ENCODE results near the gene MPDZ. TPM values are rescaled to one million over a fixed set of nuclear protein-coding genes. Genes with fewer than 3 reads are reported as not detected.

The MPDZ gene
- total RNA-seq, 1 experiment from 2014 or later = 46.7 TPM

GRCh38 chr9:13143281-13143680 lies 136.2 kb downstream of the MPDZ start:
- no peaks in the 10 kb centered on the region for H4K20me1 ChIP-seq (ENCODE audit: control insufficient read depth, insufficient read depth, insufficient read length)
- no peaks in the 10 kb centered on the region for H3K9me3 ChIP-seq (ENCODE audit: control insufficient read depth, low read depth, low read length)
- peak overlapping the region; percentile 3 to 88 (median 54); a peak in 3 of 7 replicates for H3K27ac Mint-ChIP-seq
- no peak overlapping the region for H3K56ac ChIP-seq (ENCODE audit: insufficient read length, low read depth, low read length)
- H2BK12ac ChIP-seq (ENCODE audit: insufficient read length, low read depth, low read length) = no peak overlapping the region
- no peaks in the 10 kb centered on the region for H3K9me3 Mint-ChIP-seq
- WGBS (ENCODE audit: extremely low coverage, insufficient read length, low lambda C conversion rate) = no CpG with 5 or more reads among the region's 5 CpGs
- no peak overlapping the region for H2AFZ ChIP-seq (ENCODE audit: low read length)
- no peak overlapping the region for H2BK5ac ChIP-seq (ENCODE audit: insufficient read length, low read length)
- no peak overlapping the region for H4K91ac ChIP-seq (ENCODE audit: insufficient read length, low read depth, low read length)
- no peaks in the 10 kb centered on the region for H3K27me3 Mint-ChIP-seq (ENCODE audit: low read depth)
- no peak overlapping the region for H3K23ac ChIP-seq (ENCODE audit: insufficient read length, low read depth, low read length)
- H3K4me1 ChIP-seq (ENCODE audit: insufficient read depth, low read length) = peaks cover 5% of the 10 kb centered on the region; the same call in 1 of the 2 replicates
- H3K36me3 Mint-ChIP-seq (ENCODE audit: insufficient read depth in 1 of 3, low read depth in 3 of 3) = peaks cover 0 to 13% (median under 1%) of the 10 kb centered on the region in 3 experiments; a peak in 4 of 7 replicates
- no peaks in the 10 kb centered on the region for H3K27me3 ChIP-seq (ENCODE audit: insufficient read depth, low read length)
- no peaks in the 10 kb centered on the region for H3K79me1 ChIP-seq (ENCODE audit: insufficient read depth, low read depth, low read length, poor library complexity, severe bottlenecking)
- H2BK15ac ChIP-seq (ENCODE audit: low read depth, low read length) = no peak overlapping the region
- H4K8ac ChIP-seq (replicated peaks; ENCODE audit: insufficient read length, low read depth, low read length) = no peak overlapping the region
- H3K23me2 ChIP-seq (ENCODE audit: insufficient read length, low read depth, low read length, poor library complexity, severe bottlenecking) = no peaks in the 10 kb centered on the region
- H4K5ac ChIP-seq (ENCODE audit: insufficient read length, low read depth, low read length) = no peak overlapping the region
- no peak for DNase-seq
- no peak overlapping the region for H2BK20ac ChIP-seq (ENCODE audit: low read depth, low read length, poor library complexity, severe bottlenecking)
- H3K4ac ChIP-seq (ENCODE audit: low read depth, low read length) = no peak overlapping the region
- no peak overlapping the region for H3K18ac ChIP-seq (ENCODE audit: insufficient read length, low read depth, low read length)
- no peak overlapping the region for H3K27ac ChIP-seq (ENCODE audit: insufficient read length, low read depth, low read length)
- H3T11ph ChIP-seq (ENCODE audit: low read length) = no peak overlapping the region
- no peak overlapping the region for H3K9ac ChIP-seq (ENCODE audit: extremely low read depth, insufficient read length, low read length)
- peaks cover 28 to 29% of the 10 kb centered on the region in 2 experiments for H3K4me1 Mint-ChIP-seq
- H2BK120ac ChIP-seq (ENCODE audit: low read depth, low read length, poor library complexity, severe bottlenecking) = no peak overlapping the region
- H2AK5ac ChIP-seq (ENCODE audit: insufficient read length, low read length) = no peak overlapping the region
- no peak for TF ChIP-seq CTCF (conservative IDR thresholded peaks at IDR 0.05)
- H3K4me2 ChIP-seq (ENCODE audit: insufficient read depth, insufficient read length, low read length) = no peak overlapping the region
- H3K4me3 Mint-ChIP-seq = no peak overlapping the region; a peak in 1 of 5 replicates
- no peaks in the 10 kb centered on the region for H3K79me2 ChIP-seq (ENCODE audit: insufficient read depth, low read length)
- H3K14ac ChIP-seq (ENCODE audit: insufficient read depth, low read length) = no peak overlapping the region
